ENCODE measurements around the gene S100A13. TPM values are rescaled to one million over a fixed set of nuclear protein-coding genes. Genes with fewer than 3 reads are reported as not detected.

Gene S100A13
- total RNA-seq, 2 donors from 2014 or later: 114 to 314 TPM

DNA sequence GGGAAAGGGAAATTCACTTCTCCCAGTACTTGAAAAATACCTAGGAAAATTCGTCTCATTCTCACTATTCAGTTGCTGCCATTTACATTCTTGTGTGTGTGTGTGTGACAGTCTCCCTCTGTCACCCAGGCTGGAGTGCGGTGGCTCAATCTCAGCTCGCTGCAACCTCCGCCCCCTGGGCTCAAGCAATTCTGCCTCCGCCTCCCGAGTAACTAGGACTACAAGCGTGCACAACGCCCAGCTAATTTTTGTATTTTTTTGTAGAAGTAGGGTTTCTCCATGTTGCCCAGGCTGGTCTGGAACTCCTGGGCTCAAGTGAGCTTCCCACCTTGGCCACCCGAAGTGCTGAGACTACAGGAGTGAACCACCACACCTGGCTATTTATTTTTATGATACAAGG, 32.4 kb upstream of the S100A13 start:
- Histone ChIP-seq H3K36me3 (peaks cover 39% of the 10 kb centered on the region), H3K27me3 (no peaks in the 10 kb centered on the region), H3K9me3 (no peaks in the 10 kb centered on the region), H3K4me3 (peak overlapping the region in 1 of 2 donors; percentile 78), H3K4me1 (peaks cover 0 to 13% of the 10 kb centered on the region in 2 donors), H3K27ac (peak overlapping the region; percentile 97 to 98)
- TF ChIP-seq, protein P1, sequence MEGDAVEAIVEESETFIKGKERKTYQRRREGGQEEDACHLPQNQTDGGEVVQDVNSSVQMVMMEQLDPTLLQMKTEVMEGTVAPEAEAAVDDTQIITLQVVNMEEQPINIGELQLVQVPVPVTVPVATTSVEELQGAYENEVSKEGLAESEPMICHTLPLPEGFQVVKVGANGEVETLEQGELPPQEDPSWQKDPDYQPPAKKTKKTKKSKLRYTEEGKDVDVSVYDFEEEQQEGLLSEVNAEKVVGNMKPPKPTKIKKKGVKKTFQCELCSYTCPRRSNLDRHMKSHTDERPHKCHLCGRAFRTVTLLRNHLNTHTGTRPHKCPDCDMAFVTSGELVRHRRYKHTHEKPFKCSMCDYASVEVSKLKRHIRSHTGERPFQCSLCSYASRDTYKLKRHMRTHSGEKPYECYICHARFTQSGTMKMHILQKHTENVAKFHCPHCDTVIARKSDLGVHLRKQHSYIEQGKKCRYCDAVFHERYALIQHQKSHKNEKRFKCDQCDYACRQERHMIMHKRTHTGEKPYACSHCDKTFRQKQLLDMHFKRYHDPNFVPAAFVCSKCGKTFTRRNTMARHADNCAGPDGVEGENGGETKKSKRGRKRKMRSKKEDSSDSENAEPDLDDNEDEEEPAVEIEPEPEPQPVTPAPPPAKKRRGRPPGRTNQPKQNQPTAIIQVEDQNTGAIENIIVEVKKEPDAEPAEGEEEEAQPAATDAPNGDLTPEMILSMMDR (IDR thresholded peaks at IDR 0.05): no peak
- no peak for DNase-seq (ENCODE audit: low spot score)

DNA sequence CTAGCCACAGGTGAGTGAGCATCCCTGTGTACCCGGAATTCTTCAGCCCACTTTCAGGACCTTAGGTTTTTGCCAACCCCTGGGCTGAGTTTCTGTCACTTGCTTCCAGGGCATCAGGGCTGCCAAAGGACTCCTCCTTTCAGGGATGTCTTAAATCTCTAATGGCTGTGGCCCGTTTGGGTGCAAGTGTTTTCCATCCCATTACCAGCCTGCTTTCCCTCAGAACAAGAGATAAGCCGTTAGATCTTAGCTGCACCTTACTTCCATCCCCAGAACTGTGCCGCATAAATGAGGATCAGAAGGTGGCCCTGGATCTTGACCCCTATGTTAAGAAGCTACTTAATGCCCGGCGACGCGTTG, 31.9 kb upstream of the S100A13 start:
- Histone ChIP-seq H3K27me3 (no peaks in the 10 kb centered on the region), H3K36me3 (peaks cover 34% of the 10 kb centered on the region), H3K27ac (peak overlapping the region; percentile 97 to 98), H3K4me1 (peaks cover 0 to 13% of the 10 kb centered on the region in 2 donors), H3K9me3 (no peaks in the 10 kb centered on the region), H3K4me3 (peak overlapping the region; percentile 72 to 78)
- TF ChIP-seq, protein P1 (IDR thresholded peaks at IDR 0.05): no peak
- no peak for DNase-seq (ENCODE audit: low spot score)

DNA sequence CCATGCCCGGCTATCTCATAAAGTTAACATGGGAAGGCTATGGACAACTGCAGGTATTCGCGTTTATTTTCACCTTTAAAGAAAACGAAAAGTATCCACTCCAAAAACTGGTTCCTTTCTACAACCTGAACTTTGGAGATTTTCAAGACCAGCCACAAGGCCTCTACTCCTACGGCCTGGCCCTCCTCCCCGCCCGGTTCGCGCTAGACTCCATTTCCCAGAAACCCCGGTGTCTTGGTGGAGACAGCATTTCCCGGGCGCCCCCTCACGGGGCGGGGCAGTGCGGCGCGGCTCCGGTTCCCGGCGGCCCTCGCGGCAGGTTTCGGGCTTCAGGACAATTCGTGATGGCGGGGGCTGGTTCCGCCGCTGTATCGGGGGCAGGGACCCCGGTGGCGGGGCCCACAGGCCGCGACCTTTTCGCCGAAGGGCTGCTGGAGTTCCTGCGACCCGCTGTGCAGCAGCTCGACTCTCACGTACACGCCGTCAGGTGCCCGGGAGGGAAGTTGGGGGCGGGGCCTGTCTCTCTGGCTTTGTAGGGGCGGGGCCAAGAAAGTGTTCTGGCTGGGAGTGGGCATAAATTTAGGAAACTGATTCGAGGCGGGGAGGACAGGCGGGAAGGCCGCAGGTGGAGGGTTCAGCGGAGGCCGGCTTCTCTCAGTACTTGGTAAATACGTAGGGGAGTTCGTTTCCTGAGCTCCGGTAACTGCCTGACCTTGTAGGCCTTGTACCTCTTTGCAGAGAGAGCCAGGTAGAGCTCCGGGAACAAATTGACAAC, 31.3 kb upstream of the S100A13 start, which contains the start of gene SNAPIN:
Gene SNAPIN, plus strand, starts transcription at position 304 of the 775 bp plus-strand sequence. Its CDS starts 41 bp downstream, at position 345.
- Histone ChIP-seq H3K27ac (peak within 1 kb of the TSS; percentile 97 to 98), H3K4me3 (peak within 1 kb of the TSS; percentile 72 to 78), H3K27me3 (no peaks in the 10 kb centered on the region), H3K4me1 (peaks cover 0 to 13% of the 10 kb centered on the region in 2 donors), H3K9me3 (no peaks in the 10 kb centered on the region), H3K36me3 (peaks cover 29% of the 10 kb centered on the region)
- TF ChIP-seq, protein P1 (IDR thresholded peaks at IDR 0.05): peak in 1 of 2 donors; percentile 53
- DNase-seq (ENCODE audit: low spot score): peak; percentile 92

DNA sequence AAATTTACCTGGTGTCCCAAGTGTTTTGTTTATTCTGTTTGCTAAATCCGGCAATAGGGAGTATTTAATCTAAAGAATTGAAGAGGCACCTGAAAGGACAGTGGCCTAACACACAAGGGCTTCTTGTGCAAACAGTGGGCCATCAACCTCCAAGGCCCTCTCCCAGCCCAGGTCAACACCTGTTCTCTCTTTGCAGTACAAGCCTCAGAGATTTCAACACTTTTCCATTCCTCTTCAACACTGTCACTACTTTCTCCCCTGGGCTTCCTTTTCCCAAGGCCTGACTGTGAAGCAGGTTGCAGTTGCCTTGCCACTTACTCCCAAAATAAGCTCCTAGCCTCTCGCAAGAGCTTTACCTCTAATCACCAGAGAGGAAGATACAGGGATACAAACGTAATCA, 28.0 kb upstream of the S100A13 start:
- Histone ChIP-seq H3K4me1 (peaks cover 0 to 13% of the 10 kb centered on the region in 2 donors), H3K9me3 (no peaks in the 10 kb centered on the region), H3K27ac (no peak overlapping the region), H3K27me3 (no peaks in the 10 kb centered on the region), H3K4me3 (no peak overlapping the region), H3K36me3 (no peaks in the 10 kb centered on the region)
- TF ChIP-seq, protein P1 (IDR thresholded peaks at IDR 0.05): no peak
- DNase-seq (ENCODE audit: low spot score): no peak

DNA sequence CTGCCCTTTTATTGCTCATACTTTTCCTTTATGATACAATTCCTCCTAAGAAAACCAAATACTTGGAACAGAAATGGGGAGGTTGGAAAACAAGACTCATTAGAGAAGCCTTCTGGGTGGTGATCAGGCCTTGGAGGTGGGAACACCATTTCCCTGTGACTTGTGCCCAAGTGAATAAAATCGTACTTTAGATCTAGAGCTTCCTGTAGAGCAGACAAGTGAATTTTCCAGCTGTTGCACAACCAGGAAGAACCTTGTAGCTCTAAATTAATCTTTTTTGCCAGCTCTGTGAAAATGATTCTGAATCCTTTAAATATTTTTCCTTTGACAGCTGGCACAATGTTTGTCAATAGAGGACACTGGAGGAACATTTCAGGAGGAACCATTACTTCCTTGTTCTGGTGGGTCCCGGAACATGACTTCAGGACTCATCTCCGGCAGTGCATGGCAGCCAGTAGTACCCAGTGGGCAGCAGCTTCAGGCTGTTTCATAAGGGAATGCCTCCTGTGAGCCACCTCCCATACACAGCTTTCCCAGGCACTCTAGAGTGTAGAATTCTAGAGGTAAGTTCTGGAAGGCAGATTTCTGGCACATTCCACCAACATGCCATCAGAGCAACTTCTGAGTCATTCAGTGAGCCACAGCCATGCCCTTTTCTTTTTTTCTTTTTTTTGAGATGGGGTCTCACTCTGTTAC, 25.6 kb upstream of the S100A13 start:
- no peaks in the 10 kb centered on the region for H3K9me3 ChIP-seq
- TF ChIP-seq, protein P1 (IDR thresholded peaks at IDR 0.05): no peak
- H3K36me3 ChIP-seq: no peaks in the 10 kb centered on the region
- H3K27ac ChIP-seq: peak overlapping the region; percentile 11 to 59
- DNase-seq (ENCODE audit: low spot score): no peak
- no peaks in the 10 kb centered on the region for H3K27me3 ChIP-seq
- peaks cover 0 to 12% of the 10 kb centered on the region in 2 donors for H3K4me1 ChIP-seq
- no peak overlapping the region for H3K4me3 ChIP-seq

Measured in right atrium auricular region (tissue), 2 donors.